GM18873 (cell line): ENCODE data around the gene TMED1.
"Not testable (repeated sequence)": the region's sequence is repeated elsewhere in the genome, so short reads cannot be mapped to it uniquely, and the experiment has no call there.

Source experiments
- ATAC-seq: cut with Tn5 transposase; IDR thresholded peaks from one replicate; pipeline ENCODE4 v1.9.1; 2021; ENCODE audit warnings: mild to moderate bottlenecking, moderate library complexity, moderate number of reproducible peaks; ENCODE audit not compliant: unreplicated experiment, low FRiP score

Gene TMED1

GRCh38 chr19:10863107-10863717 lies 27.2 kb upstream of the TMED1 start:
- ATAC-seq = no peak

GRCh38 chr19:10862561-10863106 lies 26.6 kb upstream of the TMED1 start:
- no peak for ATAC-seq

- ATAC-seq = no peak
These were observed 25.2 kb upstream of the TMED1 start for GRCh38 chr19:10861103-10861651.

GRCh38 chr19:10858204-10858828 lies 22.3 kb upstream of the TMED1 start:
- ATAC-seq = no peak

GRCh38 chr19:10856899-10857298 lies 20.9 kb upstream of the TMED1 start:
- not testable (repeated sequence) for ATAC-seq

- no peak for ATAC-seq
These were observed 20.0 kb upstream of the TMED1 start for GRCh38 chr19:10855879-10856522.

GRCh38 chr19:10854350-10855089 lies 18.5 kb upstream of the TMED1 start:
- no peak for ATAC-seq

- ATAC-seq = no peak
These were observed 16.9 kb upstream of the TMED1 start for GRCh38 chr19:10852941-10853340.

- ATAC-seq = no peak
These were observed 16.2 kb upstream of the TMED1 start for GRCh38 chr19:10852098-10852800.

GRCh38 chr19:10850631-10851030 lies 14.6 kb upstream of the TMED1 start:
- ATAC-seq = no peak

- no peak for ATAC-seq
These were observed 12.3 kb upstream of the TMED1 start, which contains the start of gene C19orf38 for GRCh38 chr19:10848230-10848856. Gene C19orf38 (plus strand): TSS chr19:10848415. CDS start chr19:10848509, 94 bp downstream.

- ATAC-seq = no peak
These were observed 10.6 kb upstream of the TMED1 start for GRCh38 chr19:10846500-10847202.

- no peak for ATAC-seq
These were observed 6.8 kb upstream of the TMED1 start for GRCh38 chr19:10842788-10843187.

GRCh38 chr19:10839114-10840050 lies 3.4 kb upstream of the TMED1 start:
- no peak for ATAC-seq

GRCh38 chr19:10838377-10838776 lies 2.4 kb upstream of the TMED1 start:
- no peak for ATAC-seq

GRCh38 chr19:10837649-10838048 lies 1.6 kb upstream of the TMED1 start:
- not testable (repeated sequence) for ATAC-seq

GRCh38 chr19:10836479-10837330 lies 693 bp upstream of the TMED1 start:
- peak; percentile 2 for ATAC-seq
